Endothelial cell (in vitro differentiated cells): ENCODE results near the gene ZNF429. TPM values are rescaled to one million over a fixed set of nuclear protein-coding genes. Genes with fewer than 3 reads are reported as not detected.
A peak's percentile ranks its signal among the peaks of the same experiment; 100 is the strongest.
"Not testable (repeated sequence)": the region's sequence is repeated elsewhere in the genome, so short reads cannot be mapped to it uniquely, and the experiment has no call there.

Experiments used
- DNase-seq: peaks from one replicate; pipeline ENCODE4 v3.0.0; 2021; ENCODE audit warnings: low spot score
- H3K27ac Mint-ChIP-seq: one replicate; pipeline ENCODE4 v1.8.0; 2021; ENCODE audit warnings: mixed read lengths, inconsistent platforms; ENCODE audit not compliant: unreplicated experiment
- H3K27me3 Mint-ChIP-seq: one replicate; pipeline ENCODE4 v1.8.0; 2021; ENCODE audit warnings: mild to moderate bottlenecking, moderate library complexity, mixed read lengths, inconsistent platforms; ENCODE audit not compliant: unreplicated experiment
- H3K36me3 Mint-ChIP-seq: one replicate; pipeline ENCODE4 v1.8.0; 2021; ENCODE audit warnings: mild to moderate bottlenecking, low read depth, mixed read lengths, inconsistent platforms; ENCODE audit not compliant: unreplicated experiment
- H3K4me1 Mint-ChIP-seq: one replicate; pipeline ENCODE4 v1.8.0; 2021; ENCODE audit warnings: mild to moderate bottlenecking, mixed read lengths, inconsistent platforms; ENCODE audit not compliant: unreplicated experiment
- H3K4me3 Mint-ChIP-seq: one replicate; pipeline ENCODE4 v1.8.0; 2021; ENCODE audit warnings: mild to moderate bottlenecking, mixed read lengths, inconsistent platforms; ENCODE audit not compliant: unreplicated experiment
- H3K9me3 Mint-ChIP-seq: one replicate; pipeline ENCODE4 v1.8.0; 2021; ENCODE audit warnings: mixed read lengths, inconsistent platforms; ENCODE audit not compliant: unreplicated experiment
- total RNA-seq: library from RNA; stranded (reverse); fragmentation: NEBNext Ultra II Directional; extraction: Animal tissue kit (Norgen Biotek cat#: 25700); gene quantifications from one replicate; pipeline ENCODE4 v1.2.1, GENCODE V29; 2021; ENCODE audit not compliant: unreplicated experiment
- TF ChIP-seq, protein P1 (sequence below): fragments of 200-600 bp; sonication (generic); IDR thresholded peaks from one replicate; pipeline ENCODE4 v1.5.0; 2021; ENCODE audit warnings: antibody characterized with exemption; ENCODE audit not compliant: unreplicated experiment

Gene ZNF429
- total RNA-seq, 1 donor from 2014 or later, result 14.1 TPM

DNA sequence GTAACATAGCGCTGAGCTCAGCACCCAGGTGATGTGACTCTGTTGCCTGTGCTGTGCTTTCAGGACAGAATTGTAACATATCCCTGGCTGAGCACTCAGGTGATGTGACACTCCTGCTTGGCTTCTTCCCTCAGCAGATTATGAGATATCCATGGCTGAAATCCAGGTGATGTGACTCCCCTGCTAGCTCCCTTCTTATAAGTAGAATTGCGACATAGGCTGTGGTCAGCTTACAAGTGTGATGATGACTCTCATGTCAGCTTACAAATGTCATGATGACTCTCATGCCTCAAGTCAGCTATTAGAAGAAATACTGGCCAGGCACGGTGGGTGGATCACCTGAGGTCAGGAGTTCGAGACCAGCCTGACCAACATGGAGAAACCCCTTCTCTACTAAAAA lies 14.3 kb upstream of the ZNF429 start:
- no peak overlapping the region for H3K4me3 Mint-ChIP-seq
- TF ChIP-seq, protein P1, sequence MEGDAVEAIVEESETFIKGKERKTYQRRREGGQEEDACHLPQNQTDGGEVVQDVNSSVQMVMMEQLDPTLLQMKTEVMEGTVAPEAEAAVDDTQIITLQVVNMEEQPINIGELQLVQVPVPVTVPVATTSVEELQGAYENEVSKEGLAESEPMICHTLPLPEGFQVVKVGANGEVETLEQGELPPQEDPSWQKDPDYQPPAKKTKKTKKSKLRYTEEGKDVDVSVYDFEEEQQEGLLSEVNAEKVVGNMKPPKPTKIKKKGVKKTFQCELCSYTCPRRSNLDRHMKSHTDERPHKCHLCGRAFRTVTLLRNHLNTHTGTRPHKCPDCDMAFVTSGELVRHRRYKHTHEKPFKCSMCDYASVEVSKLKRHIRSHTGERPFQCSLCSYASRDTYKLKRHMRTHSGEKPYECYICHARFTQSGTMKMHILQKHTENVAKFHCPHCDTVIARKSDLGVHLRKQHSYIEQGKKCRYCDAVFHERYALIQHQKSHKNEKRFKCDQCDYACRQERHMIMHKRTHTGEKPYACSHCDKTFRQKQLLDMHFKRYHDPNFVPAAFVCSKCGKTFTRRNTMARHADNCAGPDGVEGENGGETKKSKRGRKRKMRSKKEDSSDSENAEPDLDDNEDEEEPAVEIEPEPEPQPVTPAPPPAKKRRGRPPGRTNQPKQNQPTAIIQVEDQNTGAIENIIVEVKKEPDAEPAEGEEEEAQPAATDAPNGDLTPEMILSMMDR, result no peak
- H3K36me3 Mint-ChIP-seq, result peaks cover 14% of the 10 kb centered on the region
- no peak overlapping the region for H3K27ac Mint-ChIP-seq
- peaks cover 10% of the 10 kb centered on the region for H3K9me3 Mint-ChIP-seq
- H3K4me1 Mint-ChIP-seq, result no peaks in the 10 kb centered on the region
- no peak for DNase-seq
- peaks cover 9% of the 10 kb centered on the region for H3K27me3 Mint-ChIP-seq

DNA sequence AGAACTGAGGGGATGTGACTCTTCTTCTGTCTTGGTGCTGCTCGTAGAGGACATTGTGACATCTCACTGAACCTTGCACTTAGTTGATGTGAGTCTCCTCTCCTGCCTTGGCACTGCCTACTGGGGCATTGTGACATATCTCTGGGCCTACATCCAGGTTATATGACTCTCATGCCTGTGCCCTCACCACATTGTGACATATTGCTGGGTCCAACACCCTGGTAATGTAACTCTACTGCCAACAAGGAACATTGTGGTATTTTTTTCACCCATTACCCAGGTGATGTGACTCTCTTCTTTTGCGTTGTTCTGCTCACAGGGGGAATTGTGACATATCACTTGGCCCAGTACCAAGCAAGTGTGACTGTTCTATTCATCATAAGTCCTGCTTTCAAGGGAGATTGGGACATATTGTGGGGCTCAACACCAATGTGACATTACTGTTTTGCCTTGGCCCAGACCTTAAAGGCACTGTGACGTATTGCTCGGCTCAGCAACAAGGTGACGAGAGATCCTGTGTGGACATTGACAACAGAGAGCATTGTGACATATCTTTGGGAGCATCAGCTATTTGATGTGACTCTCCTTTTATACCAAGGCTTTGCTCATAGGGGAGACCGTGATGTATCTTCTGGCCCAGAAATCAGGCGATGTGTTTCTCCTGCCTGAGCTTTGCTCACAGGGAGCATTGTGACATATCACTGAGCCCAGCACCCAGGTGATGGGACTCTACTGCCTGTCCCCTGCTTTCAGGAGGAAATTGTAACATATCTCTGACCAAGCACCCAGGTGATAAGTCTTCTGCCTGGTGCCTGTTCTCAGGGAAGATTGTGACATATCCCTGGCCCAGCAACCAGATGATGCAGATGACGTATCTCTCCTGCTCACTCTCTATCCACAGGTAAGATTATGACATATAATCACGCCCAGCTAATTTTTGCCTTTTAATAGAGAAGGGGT lies 12.2 kb upstream of the ZNF429 start:
- H3K4me1 Mint-ChIP-seq, result no peaks in the 10 kb centered on the region
- no peak overlapping the region for H3K4me3 Mint-ChIP-seq

DNA sequence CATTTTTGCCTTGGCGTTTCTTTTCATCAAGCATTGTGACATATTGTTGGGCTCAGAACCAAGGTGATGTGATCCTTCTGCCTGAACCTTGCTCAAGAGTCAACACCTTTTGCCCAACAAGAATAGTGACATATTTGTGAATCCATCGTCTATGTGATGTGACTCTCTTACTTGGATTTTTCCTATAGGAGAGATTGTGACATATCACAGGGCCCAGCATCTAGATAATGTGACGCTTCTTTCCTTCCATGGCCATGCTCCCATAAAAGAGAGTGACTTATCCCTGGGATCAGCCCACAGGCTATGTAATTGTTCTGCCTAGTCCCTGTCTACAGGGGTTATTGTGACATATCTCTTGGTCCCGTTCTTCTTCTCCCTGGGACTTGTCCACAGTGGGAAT lies 8.5 kb upstream of the ZNF429 start:
- Mint-ChIP-seq H3K27ac (no peak overlapping the region), H3K4me3 (no peak overlapping the region), H3K4me1 (no peaks in the 10 kb centered on the region), H3K36me3 (peaks cover 24% of the 10 kb centered on the region), H3K9me3 (peaks cover 20% of the 10 kb centered on the region), H3K27me3 (peaks cover 9% of the 10 kb centered on the region)
- no peak for DNase-seq
- TF ChIP-seq, protein P1, result no peak

More for the DNA sequence above, 12.2 kb upstream of the ZNF429 start:
- peaks cover 21% of the 10 kb centered on the region for H3K9me3 Mint-ChIP-seq
- peaks cover 5% of the 10 kb centered on the region for H3K27me3 Mint-ChIP-seq
- TF ChIP-seq, protein P1, result no peak
- no peak for DNase-seq
- no peak overlapping the region for H3K27ac Mint-ChIP-seq
- peaks cover 26% of the 10 kb centered on the region for H3K36me3 Mint-ChIP-seq

DNA sequence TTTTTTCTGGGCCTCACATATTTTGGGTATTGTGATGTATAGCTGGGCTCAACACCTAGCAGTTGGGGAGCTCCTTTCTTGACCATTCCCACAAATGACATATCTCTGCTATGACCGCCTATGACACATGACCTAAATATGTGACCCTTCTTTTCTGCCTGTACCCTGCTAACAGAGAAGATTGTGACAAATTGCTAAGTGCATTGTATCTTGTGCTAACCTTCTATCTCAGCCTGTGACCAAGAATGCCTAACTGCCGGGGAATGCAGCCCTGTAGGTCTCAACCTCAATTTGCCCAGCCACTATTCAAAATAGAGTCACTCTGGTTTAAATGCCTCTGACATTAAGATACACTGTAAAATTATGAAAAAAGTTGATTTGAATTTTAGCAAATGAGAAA lies 6.8 kb upstream of the ZNF429 start:
- Mint-ChIP-seq H3K9me3 (peaks cover 20% of the 10 kb centered on the region), H3K4me1 (no peaks in the 10 kb centered on the region), H3K36me3 (peaks cover 24% of the 10 kb centered on the region), H3K27ac (no peak overlapping the region), H3K4me3 (peak overlapping the region; percentile 51), H3K27me3 (peaks cover 7% of the 10 kb centered on the region)
- TF ChIP-seq, protein P1, result no peak
- no peak for DNase-seq

DNA sequence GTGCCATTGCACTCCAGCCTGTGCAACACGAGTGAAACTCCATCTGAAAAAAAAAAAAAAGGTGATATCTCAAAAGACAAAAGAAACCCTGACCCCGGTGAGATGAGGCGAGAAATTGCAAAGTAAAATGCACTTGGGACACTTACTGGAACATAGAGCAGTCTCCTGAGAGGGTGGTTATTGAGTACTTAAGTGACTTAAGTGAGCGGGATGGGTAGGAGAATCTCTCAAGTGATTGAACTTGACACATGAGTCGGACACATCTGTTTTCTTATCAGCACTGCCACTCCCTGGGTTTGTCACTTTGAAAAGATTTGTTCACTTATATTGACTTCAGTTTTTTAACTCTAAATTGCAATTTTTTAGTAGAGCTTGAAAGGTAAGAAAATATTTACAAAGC lies 2.8 kb downstream of the ZNF429 start:
- H3K27me3 Mint-ChIP-seq, result peaks cover 5% of the 10 kb centered on the region
- H3K4me1 Mint-ChIP-seq, result peaks cover 3% of the 10 kb centered on the region
- H3K4me3 Mint-ChIP-seq, result no peak overlapping the region
- TF ChIP-seq, protein P1, result no peak
- no peak overlapping the region for H3K27ac Mint-ChIP-seq
- no peak for DNase-seq
- peaks cover 39% of the 10 kb centered on the region for H3K36me3 Mint-ChIP-seq
- peaks cover 2% of the 10 kb centered on the region for H3K9me3 Mint-ChIP-seq

DNA sequence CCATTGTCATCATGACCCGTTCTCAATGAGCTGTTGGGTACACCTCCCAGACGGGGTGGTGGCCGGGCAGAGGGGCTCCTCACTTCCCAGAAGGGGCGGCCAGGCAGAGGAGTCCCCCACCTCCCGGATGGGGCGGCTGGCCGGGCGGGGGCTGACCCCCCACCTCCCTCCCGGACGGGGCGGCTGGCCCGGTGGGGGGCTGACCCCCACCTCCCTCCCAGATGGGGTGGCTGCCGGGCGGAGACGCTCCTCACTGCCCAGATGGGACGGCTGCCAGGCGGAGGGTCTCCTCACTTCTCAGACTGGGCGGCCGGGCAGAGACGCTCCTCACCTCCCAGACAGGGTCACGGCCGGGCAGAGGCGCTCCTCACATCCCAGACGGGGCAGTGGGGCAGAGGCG lies 5.7 kb downstream of the ZNF429 start:
- not testable (repeated sequence) for DNase-seq, H3K27me3 Mint-ChIP-seq, H3K4me3 Mint-ChIP-seq, H3K27ac Mint-ChIP-seq, H3K4me1 Mint-ChIP-seq
- Mint-ChIP-seq H3K36me3 (peaks cover 54% of the 10 kb centered on the region), H3K9me3 (peaks cover 11% of the 10 kb centered on the region)

DNA sequence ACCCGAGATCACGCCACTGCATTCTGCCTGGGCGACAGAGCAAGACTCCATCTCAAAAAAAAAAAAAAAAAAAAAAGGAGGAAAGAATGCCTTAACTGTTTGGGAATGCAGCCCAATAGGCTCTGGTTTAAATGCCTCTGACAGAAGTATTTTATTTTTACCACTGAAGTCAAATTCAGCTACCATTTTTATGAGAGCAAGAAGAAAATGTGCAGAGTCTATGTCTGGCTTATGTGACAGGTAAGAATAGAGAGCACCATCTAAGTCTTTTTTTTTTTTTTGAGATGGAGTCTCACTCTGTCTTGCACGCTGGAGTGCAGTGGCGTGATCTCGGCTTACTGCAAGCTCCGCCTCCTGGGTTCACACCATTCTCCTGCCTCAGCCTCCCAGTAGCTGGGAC lies 7.2 kb downstream of the ZNF429 start:
- H3K4me3 Mint-ChIP-seq, H3K27ac Mint-ChIP-seq, H3K4me1 Mint-ChIP-seq, DNase-seq, H3K27me3 Mint-ChIP-seq: not testable (repeated sequence)
- Mint-ChIP-seq H3K36me3 (peaks cover 58% of the 10 kb centered on the region), H3K9me3 (peaks cover 11% of the 10 kb centered on the region)
